Mesenchymal stem cell (in vitro differentiated cells and primary cell): Measurements from ENCODE around the gene RANBP2.
"Not testable (repeated sequence)": the region's sequence is repeated elsewhere in the genome, so short reads cannot be mapped to it uniquely, and the experiment has no call there.

Source experiments
- DNase-seq: peaks from one replicate; pipeline ENCODE4 v3.0.0-alpha.2; 2013
- H2AFZ ChIP-seq: one replicate; pipeline ENCODE4 v1.6.1; 2013; ENCODE audit warnings: low read depth, mild to moderate bottlenecking, control low read depth, inconsistent platforms, low read length, moderate library complexity
- H2AK5ac ChIP-seq: 2 replicates; pipeline ENCODE4 v1.6.1; 2013; ENCODE audit warnings: low read length, moderate library complexity, mild to moderate bottlenecking, inconsistent platforms; ENCODE audit not compliant: severe bottlenecking
- H2BK120ac ChIP-seq: one replicate; pipeline ENCODE4 v1.6.1; 2013; ENCODE audit warnings: low read depth, mild to moderate bottlenecking, inconsistent platforms, low read length, moderate library complexity
- H2BK12ac ChIP-seq, 2 experiments: one replicate each; pipeline ENCODE4 v1.6.1; 2013; ENCODE audit warnings: inconsistent platforms in 2 of 2, low read length in 2 of 2, mild to moderate bottlenecking in 2 of 2, moderate library complexity in 2 of 2, control low read depth in 1 of 2
- H2BK15ac ChIP-seq: one replicate; pipeline ENCODE4 v1.6.1; 2013; ENCODE audit warnings: mild to moderate bottlenecking, low read depth, inconsistent platforms; ENCODE audit not compliant: poor library complexity, severe bottlenecking
- H2BK5ac ChIP-seq: 2 replicates; pipeline ENCODE4 v1.6.1; 2013; ENCODE audit warnings: low read depth, mild to moderate bottlenecking, low read length, control low read depth, inconsistent platforms; ENCODE audit not compliant: poor library complexity, severe bottlenecking
- H3K14ac ChIP-seq, 2 experiments: one replicate each; pipeline ENCODE4 v1.6.1; 2013; ENCODE audit warnings: inconsistent platforms in 2 of 2, low read length in 2 of 2, control low read depth in 1 of 2, mild to moderate bottlenecking in 1 of 2, moderate library complexity in 1 of 2
- H3K18ac ChIP-seq, 2 experiments: one replicate each; pipeline ENCODE4 v1.6.1; 2013; ENCODE audit warnings: inconsistent platforms in 2 of 2, low read length in 2 of 2, control low read depth in 1 of 2, low read depth in 1 of 2, mild to moderate bottlenecking in 1 of 2
- H3K23ac ChIP-seq, 2 experiments: one replicate each; pipeline ENCODE4 v1.6.1; 2013; ENCODE audit warnings: inconsistent platforms in 2 of 2, low read length in 2 of 2, mild to moderate bottlenecking in 2 of 2, moderate library complexity in 2 of 2, control low read depth in 1 of 2
- H3K27ac ChIP-seq: 2 replicates; pipeline ENCODE4 v1.5.1; 2013; ENCODE audit warnings: mild to moderate bottlenecking, moderate library complexity, low read length, control low read depth, inconsistent platforms; ENCODE audit not compliant: poor library complexity, severe bottlenecking
- H3K27me3 ChIP-seq, 2 experiments: 2 replicates each; pipeline versions ENCODE4 v1.6.1 to v1.7.0; 2013; ENCODE audit warnings: low read length in 2 of 2, mild to moderate bottlenecking in 2 of 2, moderate library complexity in 2 of 2, control low read depth in 1 of 2, inconsistent platforms in 1 of 2; ENCODE audit not compliant: control insufficient read depth in 1 of 2, insufficient read depth in 1 of 2
- H3K36me3 ChIP-seq, 2 experiments: 2 replicates each; pipeline versions ENCODE4 v1.6.1 to v1.7.0; 2013; ENCODE audit warnings: low read length in 2 of 2, control low read depth in 1 of 2, inconsistent platforms in 1 of 2, low read depth in 1 of 2, mild to moderate bottlenecking in 1 of 2; ENCODE audit not compliant: insufficient read depth in 2 of 2, control insufficient read depth in 1 of 2
- H3K4ac ChIP-seq, 2 experiments: one replicate each; pipeline ENCODE4 v1.6.1; 2013; ENCODE audit warnings: inconsistent platforms in 2 of 2, low read length in 2 of 2, mild to moderate bottlenecking in 2 of 2, moderate library complexity in 2 of 2, control low read depth in 1 of 2, low read depth in 1 of 2
- H3K4me1 ChIP-seq: 2 replicates; pipeline ENCODE4 v1.6.1; 2013; ENCODE audit warnings: low read depth, low read length, control low read depth; ENCODE audit not compliant: control insufficient read depth, insufficient read depth
- H3K4me2 ChIP-seq: 2 replicates; pipeline ENCODE4 v1.6.1; 2013; ENCODE audit warnings: low read length, mild to moderate bottlenecking, inconsistent platforms; ENCODE audit not compliant: poor library complexity, severe bottlenecking
- H3K4me3 ChIP-seq, 2 experiments: 2 replicates each; pipeline versions ENCODE4 v1.5.1 to v1.7.0; 2013; ENCODE audit warnings: low read length in 2 of 2, mild to moderate bottlenecking in 2 of 2, control low read depth in 1 of 2, low read depth in 1 of 2; ENCODE audit not compliant: insufficient read depth in 1 of 2
- H3K79me1 ChIP-seq: replicated peaks from 2 replicates; pipeline ENCODE4 v1.6.1; 2013; ENCODE audit warnings: mild to moderate bottlenecking, control low read depth, low read length, inconsistent platforms; ENCODE audit not compliant: poor library complexity, severe bottlenecking
- H3K9ac ChIP-seq: 2 replicates; pipeline ENCODE4 v1.7.0; 2013; ENCODE audit warnings: mild to moderate bottlenecking, low read length, moderate library complexity
- H3K9me3 ChIP-seq: 2 replicates; pipeline ENCODE4 v1.7.0; 2013; ENCODE audit warnings: mild to moderate bottlenecking, low read length; ENCODE audit not compliant: control insufficient read depth
- H4K8ac ChIP-seq: one replicate; pipeline ENCODE4 v1.6.1; 2013; ENCODE audit warnings: inconsistent platforms, mild to moderate bottlenecking, low read length, moderate library complexity
- H4K91ac ChIP-seq: one replicate; pipeline ENCODE4 v1.6.1; 2013; ENCODE audit warnings: mild to moderate bottlenecking, low read length, inconsistent platforms
- WGBS: methylation state at CpG from one replicate; pipeline ENCODE4 v1.1.7; 2013; ENCODE audit warnings: mixed read lengths; 5-methylcytosine and 5-hydroxymethylcytosine counted together

RANBP2 gene

GRCh38 chr2:108704871-108705270 is 14.4 kb upstream of the RANBP2 start:
- Histone ChIP-seq H2BK15ac (no peak overlapping the region), H4K91ac (no peak overlapping the region), H3K4me1 (no peaks in the 10 kb centered on the region), H3K27me3 (no peaks in the 10 kb centered on the region), H2BK12ac (no peak overlapping the region), H3K4me3 (no peak overlapping the region), H2BK5ac (no peak overlapping the region), H3K14ac (no peak overlapping the region), H3K36me3 (no peaks in the 10 kb centered on the region), H3K4me2 (no peak overlapping the region), H2AK5ac (no peak overlapping the region), H2AFZ (no peak overlapping the region), H3K27ac (no peak overlapping the region), H3K9ac (no peak overlapping the region), H3K4ac (no peak overlapping the region), H3K9me3 (no peaks in the 10 kb centered on the region), H3K23ac (no peak overlapping the region), H3K79me1 (no peaks in the 10 kb centered on the region), H4K8ac (no peak overlapping the region), H2BK120ac (no peak overlapping the region), H3K18ac (no peak overlapping the region)
- 91% methylated on average over 1 of the region's 1 CpG for WGBS
- DNase-seq = no peak

GRCh38 chr2:108707300-108707699 is 12.0 kb upstream of the RANBP2 start:
- H3K4ac ChIP-seq = no peak overlapping the region
- no peaks in the 10 kb centered on the region for H3K36me3 ChIP-seq
- no peaks in the 10 kb centered on the region for H3K27me3 ChIP-seq
- H2AFZ ChIP-seq = no peak overlapping the region
- H3K79me1 ChIP-seq = no peaks in the 10 kb centered on the region
- no peak overlapping the region for H2BK15ac ChIP-seq
- H3K18ac ChIP-seq = no peak overlapping the region
- H2BK120ac ChIP-seq = no peak overlapping the region
- H3K4me3 ChIP-seq = no peak overlapping the region
- H3K9me3 ChIP-seq = no peaks in the 10 kb centered on the region
- no peak for DNase-seq
- no peaks in the 10 kb centered on the region for H3K4me1 ChIP-seq
- no peak overlapping the region for H2AK5ac ChIP-seq
- H3K27ac ChIP-seq = no peak overlapping the region
- no peak overlapping the region for H2BK12ac ChIP-seq
- H3K14ac ChIP-seq = no peak overlapping the region
- H2BK5ac ChIP-seq = no peak overlapping the region
- H3K23ac ChIP-seq = no peak overlapping the region
- H4K91ac ChIP-seq = no peak overlapping the region
- H3K4me2 ChIP-seq = no peak overlapping the region
- no peak overlapping the region for H4K8ac ChIP-seq
- H3K9ac ChIP-seq = no peak overlapping the region

- 77% methylated on average over 5 of the region's 6 CpGs for WGBS
- H3K23ac ChIP-seq, DNase-seq, H3K79me1 ChIP-seq, H3K27me3 ChIP-seq, H3K27ac ChIP-seq, H2BK12ac ChIP-seq, H3K36me3 ChIP-seq, H3K14ac ChIP-seq, H3K4ac ChIP-seq, H2BK15ac ChIP-seq, H3K4me1 ChIP-seq, H4K8ac ChIP-seq, H4K91ac ChIP-seq, H2BK120ac ChIP-seq, H3K18ac ChIP-seq, H3K4me2 ChIP-seq, H2AFZ ChIP-seq, H2AK5ac ChIP-seq, H3K9ac ChIP-seq, H2BK5ac ChIP-seq, H3K4me3 ChIP-seq, H3K9me3 ChIP-seq: not testable (repeated sequence)
Measured at GRCh38 chr2:108716971-108717370, 2.3 kb upstream of the RANBP2 start.

- H4K91ac ChIP-seq, H2BK120ac ChIP-seq, H4K8ac ChIP-seq, H2BK15ac ChIP-seq, H3K36me3 ChIP-seq, H2BK12ac ChIP-seq, H3K27me3 ChIP-seq, DNase-seq, H3K27ac ChIP-seq, H3K9me3 ChIP-seq, H3K79me1 ChIP-seq, H3K14ac ChIP-seq, H3K9ac ChIP-seq, H3K18ac ChIP-seq, H3K23ac ChIP-seq, H3K4me1 ChIP-seq, H3K4me2 ChIP-seq, H2AK5ac ChIP-seq, H3K4ac ChIP-seq, H3K4me3 ChIP-seq, H2BK5ac ChIP-seq, H2AFZ ChIP-seq: not testable (repeated sequence)
- 97% methylated on average over 7 of the region's 9 CpGs for WGBS
Measured at GRCh38 chr2:108726048-108726447, 6.8 kb downstream of the RANBP2 start.
